ENCODE data around the gene TBKBP1.
A peak's percentile ranks its signal among the peaks of the same experiment; 100 is the strongest.

TBKBP1 gene, protein sequence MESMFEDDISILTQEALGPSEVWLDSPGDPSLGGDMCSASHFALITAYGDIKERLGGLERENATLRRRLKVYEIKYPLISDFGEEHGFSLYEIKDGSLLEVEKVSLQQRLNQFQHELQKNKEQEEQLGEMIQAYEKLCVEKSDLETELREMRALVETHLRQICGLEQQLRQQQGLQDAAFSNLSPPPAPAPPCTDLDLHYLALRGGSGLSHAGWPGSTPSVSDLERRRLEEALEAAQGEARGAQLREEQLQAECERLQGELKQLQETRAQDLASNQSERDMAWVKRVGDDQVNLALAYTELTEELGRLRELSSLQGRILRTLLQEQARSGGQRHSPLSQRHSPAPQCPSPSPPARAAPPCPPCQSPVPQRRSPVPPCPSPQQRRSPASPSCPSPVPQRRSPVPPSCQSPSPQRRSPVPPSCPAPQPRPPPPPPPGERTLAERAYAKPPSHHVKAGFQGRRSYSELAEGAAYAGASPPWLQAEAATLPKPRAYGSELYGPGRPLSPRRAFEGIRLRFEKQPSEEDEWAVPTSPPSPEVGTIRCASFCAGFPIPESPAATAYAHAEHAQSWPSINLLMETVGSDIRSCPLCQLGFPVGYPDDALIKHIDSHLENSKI

DNA sequence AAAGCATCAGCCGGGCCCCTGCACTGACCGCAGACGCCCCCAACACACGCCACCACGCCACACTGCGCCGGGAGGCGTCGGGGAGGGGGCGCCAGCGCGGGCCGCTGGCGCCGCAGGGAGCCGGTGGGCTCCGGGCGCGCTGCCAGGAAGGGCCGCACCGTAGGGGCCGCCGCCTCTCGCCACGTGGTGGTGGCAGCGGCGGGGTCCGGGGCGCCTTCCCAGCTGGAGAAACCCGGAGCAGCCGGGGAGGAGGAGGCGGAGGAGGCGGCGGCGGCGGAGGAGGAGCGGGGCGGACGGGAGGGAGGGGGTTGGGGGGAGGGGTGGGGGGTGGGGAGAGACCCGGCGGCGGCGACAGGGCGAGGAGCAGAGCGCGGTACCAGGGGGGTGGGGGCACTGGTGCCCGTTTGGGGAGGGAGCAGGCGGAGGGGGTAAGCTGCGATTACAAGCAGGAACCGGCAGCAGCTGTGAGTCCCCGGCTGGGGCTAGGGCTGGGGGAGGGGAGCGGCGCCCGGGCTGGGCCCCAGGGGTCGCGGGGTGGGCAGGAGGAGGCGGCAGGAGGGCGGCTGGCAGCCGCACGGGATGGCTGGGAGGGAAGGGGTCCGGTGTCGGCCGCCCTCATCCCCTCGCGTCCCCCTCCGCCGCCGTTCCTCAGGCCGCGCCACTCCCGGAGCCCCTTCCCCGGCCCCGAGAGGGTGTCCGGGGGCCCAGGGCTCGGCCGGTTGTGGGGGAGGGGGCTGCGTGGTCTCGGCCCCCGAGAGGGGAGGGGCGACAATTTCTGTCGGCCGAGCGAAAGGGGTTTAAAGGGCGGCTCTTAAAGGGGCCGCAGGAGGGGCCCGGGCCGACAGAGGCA, at the start of gene TBKBP1:
Gene TBKBP1 (plus strand): TSS at position 431 of the 850 bp plus-strand sequence. CDS start 1,952 bp downstream, outside the sequence.
- DNase-seq (ENCODE audit: low spot score), result peak; percentile 44

DNA sequence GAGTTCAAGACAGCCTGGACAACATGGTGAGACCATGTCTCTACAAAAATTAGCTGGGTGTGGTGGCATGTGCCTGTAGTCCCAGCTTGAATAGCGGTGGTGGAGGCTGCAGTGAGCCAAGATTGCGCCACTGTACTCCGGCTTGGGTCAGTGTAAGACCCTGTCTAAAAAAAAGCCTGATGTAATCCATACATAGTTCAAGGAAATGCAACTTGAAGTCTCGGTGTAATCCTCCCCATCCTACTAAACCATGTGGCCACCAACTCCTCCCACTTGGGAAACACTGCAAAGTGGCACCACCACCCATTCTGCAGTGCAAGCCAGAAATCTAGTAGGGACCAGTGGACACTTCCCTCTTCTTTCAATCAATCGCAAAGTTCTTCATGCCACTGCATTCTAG, 49.6 kb upstream of the TBKBP1 start:
- no peak for DNase-seq (ENCODE audit: low spot score)

DNA sequence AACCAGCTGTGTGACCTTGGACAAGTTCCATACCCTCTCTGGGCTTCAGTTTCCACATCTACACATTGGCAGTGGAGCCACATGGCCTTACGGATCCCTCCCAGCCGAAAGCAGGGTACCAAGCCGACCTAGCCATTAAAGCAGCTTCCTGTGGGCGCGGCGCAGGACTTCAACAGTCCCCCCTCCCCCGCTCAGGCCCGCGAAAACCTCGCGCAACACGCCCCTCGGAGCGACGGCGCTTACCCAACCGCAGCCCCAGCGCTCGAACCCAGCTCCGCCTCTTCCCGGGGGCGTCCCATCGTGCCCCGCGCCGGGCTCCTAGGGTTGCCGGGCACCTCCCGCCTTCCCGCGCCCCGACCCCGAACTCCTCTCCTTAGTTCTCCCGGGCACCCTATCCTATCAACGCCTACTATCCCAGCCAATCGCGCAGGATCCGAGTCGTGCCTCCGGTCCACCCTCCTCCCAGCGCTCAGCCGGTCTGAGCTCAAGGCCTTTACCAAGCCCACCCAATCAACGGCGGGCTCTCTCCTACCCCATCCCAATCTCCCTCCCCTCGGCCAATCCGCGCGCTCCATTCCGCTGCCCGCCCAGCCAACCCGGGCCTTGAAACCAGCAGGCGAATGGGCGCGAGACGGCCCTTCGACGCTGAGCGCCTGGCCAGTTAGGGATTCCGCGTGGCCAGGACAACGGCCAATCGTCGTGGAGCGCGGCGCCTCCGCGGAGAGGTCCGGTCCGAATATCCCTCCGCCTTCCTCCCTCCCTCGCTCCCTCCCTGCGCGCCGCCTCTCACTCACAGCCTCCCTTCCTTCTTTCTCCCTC, 44.6 kb upstream of the TBKBP1 start, which contains the start of gene KPNB1:
Gene KPNB1 (plus strand): TSS at position 767 of the 819 bp plus-strand sequence. CDS start 326 bp downstream, outside the sequence.
- peak; percentile 99 for DNase-seq (ENCODE audit: low spot score)

DNA sequence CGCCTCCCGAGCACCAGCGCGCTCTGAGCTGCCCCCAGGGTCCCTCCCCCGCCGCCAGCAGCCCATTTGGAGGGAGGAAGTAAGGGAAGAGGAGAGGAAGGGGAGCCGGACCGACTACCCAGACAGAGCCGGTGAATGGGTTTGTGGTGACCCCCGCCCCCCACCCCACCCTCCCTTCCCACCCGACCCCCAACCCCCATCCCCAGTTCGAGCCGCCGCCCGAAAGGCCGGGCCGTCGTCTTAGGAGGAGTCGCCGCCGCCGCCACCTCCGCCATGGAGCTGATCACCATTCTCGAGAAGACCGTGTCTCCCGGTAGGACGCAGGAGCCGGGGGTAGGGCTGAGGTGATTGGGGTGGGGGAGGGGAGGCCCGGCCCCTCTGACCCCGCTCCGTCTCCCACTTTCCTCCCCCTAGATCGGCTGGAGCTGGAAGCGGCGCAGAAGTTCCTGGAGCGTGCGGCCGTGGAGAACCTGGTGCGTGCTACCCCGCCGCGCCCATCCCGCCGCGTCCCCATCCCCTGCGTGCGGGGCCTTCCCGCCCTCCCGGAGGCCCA, 43.9 kb upstream of the TBKBP1 start:
- no peak for DNase-seq (ENCODE audit: low spot score)

DNA sequence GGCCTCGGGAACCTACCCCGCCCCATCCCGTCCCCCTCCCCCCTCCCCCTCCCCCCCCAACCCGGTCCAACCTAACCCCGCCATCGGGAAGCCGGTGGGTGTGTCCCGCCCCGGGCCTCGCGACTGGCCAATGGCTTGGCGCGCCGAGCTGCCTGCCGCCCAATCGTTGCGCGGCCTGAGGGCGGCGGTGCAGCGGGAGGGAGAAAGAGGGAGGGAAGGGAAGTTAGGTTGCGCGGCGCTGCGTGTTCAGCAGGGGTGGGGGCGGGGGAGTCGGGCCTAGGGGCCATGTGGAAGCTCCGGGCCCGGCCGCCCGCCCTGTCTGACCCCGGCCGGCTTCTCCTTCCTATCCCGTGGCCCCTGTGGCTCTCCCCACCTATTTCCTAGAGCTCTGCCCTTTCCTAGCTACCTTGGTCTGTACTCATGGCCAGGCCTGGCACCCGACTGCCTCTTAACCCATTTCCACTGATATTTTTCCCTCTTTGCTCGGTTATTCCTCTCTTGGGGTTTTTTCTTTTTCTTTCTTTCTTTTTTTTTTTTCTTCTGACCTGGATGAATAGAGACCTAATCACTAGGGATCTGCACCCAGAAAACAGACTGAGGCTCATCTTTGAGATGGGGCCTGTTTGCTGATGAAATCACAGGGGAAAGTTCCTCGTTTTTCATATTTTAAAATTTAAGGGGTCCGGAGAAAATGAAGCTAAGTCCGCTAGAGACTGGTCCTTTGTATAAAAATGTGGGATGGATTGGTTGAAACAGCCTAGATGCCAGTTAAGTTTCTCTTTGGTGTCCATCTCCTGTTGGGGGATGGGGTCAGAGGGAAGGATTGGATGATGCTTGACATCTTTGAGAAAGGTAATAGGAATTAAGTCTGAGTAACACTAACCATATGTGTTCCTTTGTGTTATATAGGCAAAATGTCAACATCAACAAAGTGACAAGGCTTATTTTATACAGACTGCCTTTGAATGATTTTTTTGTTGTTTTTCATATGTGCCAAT, 43.1 kb upstream of the TBKBP1 start:
- DNase-seq (ENCODE audit: low spot score), result peak; percentile 96

DNA sequence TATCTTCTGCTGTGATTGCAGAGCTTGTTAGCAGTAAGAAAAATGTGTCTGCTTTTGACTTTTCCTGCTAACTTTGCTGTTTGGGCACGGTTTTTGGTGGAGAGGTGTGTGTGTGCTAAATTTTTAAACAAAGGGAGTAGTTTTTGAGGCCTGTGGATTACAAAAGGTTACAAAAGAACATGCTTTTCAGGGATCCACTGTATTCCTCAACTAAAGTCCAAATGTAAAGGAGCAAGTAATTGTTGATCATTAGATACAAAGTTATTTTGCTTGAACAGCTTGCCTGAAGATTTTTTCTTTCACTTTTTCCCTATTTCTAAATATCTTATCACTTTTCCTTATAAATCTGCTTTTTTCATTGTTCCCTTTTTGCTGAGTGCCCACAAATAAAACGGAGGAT, 42.3 kb upstream of the TBKBP1 start:
- no peak for DNase-seq (ENCODE audit: low spot score)

DNA sequence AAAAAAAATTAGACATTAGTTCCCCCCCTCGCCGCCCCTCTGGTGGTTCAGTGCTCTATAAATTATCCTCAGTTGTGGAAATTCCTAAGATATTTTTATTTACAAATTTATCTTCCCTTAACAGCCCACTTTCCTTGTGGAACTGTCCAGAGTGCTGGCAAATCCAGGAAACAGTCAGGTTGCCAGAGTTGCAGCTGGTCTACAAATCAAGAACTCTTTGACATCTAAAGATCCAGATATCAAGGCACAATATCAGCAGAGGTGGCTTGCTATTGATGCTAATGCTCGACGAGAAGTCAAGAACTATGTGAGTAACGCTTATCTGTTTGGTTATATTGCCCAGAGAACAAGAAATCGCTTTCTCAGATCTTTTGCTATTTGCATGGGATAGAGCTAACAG, 41.4 kb upstream of the TBKBP1 start:
- no peak for DNase-seq (ENCODE audit: low spot score)

DNA sequence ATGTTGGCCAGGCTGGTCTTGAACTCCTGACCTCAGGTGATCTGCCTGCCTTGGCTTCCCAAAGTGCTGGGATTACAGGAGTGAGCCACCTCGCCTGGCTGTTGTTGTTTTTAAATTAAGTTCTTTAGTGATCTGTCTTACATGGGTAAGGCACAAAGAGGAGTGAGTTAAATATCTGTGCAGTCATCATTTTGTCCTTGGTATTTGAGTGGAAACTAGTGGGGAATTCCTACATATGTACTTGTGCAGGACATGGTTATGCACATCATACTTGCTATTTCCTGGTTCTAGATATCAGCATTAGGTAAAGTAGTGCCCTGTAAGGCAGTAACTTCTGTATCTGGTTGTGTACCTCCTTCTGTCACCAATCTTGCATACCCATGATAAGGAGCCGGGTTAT, 40.5 kb upstream of the TBKBP1 start:
- no peak for DNase-seq (ENCODE audit: low spot score)

DNA sequence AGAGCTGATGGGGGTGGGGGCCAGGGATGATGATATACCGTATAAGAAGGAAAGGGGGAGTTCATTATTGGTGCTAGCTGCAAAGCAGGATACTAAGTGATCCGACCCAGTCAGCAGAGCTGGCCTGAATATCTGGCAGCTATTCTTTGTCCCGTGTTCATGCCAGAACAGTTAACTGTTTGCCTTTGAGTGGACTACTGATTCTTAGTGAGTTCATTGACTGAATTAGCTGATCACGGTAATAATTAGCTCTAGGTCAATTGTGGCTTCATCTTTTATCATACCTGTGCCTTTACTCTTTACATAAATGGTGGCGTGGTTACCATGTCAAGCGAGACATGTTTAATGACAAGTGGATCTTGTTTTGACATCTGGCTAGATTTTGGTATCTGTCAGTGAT, 39.0 kb upstream of the TBKBP1 start:
- no peak for DNase-seq (ENCODE audit: low spot score)

DNA sequence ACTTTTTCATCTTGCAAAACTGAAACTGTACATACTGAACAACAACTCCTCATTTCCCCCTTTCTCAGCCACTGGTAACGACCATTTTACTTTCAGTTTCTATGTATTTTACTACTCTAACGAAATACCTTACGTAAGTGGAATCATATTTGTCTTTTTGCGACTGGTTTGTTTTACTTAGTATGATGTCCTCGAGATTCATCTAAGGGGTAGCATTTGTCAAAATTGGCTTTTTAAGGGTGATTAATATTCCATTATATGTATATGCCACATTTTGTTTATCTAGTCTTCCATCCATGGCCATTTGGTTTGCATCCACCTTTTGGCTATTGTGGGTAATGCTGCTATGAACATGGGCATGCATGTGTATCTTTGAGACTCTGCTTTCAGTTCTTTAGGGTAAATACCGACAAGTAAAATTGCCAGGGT, 33.9 kb upstream of the TBKBP1 start:
- DNase-seq (ENCODE audit: low spot score), result peak; percentile 47

DNA sequence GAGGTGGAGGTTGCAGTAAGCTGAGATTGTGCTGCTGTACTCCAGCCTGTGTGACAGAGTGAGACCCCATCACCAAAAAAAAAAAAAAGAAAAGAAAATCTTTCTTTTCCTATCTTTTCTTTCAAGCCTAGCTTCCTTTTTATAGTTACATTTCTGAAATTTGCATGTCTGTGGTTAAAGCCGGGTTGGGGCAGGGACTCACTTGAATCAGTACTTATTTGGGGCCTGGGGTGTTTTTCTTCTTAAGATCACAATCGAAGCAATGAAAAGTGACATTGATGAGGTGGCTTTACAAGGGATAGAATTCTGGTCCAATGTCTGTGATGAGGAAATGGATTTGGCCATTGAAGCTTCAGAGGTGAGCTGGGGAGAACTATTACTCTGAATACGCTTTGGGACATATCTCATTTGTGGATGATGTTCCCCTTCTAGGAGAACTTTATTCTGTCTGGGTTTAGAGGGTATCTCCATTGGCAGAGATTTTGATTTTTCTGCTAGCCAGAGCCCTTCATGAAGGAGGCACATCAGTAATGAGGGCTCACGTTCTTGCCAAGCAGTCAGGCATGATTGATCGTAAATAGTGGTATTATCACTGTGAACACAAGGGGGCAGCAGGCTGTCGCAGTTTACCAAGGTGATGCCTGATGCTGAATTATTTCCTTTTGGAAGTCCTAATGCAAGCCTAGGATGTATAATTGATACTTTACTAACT, 29.9 kb upstream of the TBKBP1 start:
- DNase-seq (ENCODE audit: low spot score), result peak; percentile 78

DNA sequence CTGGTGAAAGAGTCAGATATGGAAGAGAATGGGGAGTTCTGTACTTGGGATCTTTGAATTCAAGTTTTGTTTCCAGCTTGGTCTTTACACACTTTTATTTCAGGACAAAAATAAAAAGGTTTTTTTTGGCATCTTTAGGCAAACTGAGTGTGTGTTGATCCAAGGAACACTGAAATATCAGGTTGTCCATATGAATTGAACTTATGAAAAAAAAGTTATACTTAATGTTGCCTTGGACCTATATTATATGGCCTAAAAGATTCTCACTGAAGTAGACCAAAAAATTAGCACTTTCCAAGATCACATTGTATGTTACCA, 29.4 kb upstream of the TBKBP1 start:
- no peak for DNase-seq (ENCODE audit: low spot score)

DNA sequence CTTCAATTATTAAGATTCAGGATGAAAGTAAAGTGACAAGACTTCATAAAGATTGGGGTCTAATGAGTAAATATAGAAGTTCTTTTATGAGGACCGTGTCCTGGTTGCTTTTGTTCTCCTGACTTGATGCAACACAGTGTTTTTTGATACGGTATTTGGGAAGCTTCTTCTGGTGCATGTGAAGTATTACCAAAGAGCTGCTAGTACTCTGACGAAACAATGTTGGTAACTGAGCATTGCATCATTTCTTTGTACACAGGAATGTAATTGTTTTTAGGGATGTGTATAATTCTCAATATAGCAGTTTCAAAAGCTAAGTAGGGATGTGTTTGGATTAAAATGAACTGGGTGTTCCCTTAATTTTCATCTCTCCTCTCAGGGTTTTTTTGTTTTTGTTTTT, 28.3 kb upstream of the TBKBP1 start:
- no peak for DNase-seq (ENCODE audit: low spot score)

DNA sequence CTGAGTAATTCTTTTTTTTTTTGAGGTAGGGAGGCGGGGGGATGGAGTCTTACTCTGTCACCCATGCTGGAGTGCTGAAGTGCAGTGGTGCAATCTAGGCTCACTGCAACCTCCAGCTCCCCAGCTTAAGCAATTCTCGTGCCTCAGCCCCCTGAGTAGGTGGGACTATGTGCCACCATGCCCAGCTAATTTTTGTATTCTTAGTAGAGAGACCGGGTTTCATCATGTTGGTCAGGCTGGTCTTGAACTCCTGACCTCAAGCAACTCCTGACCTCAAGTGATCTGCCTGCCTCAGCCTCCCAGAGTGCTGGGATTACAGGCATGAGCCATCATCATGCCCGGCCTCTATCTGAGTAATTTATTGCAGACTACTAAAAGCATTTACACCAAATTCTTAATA, 24.9 kb upstream of the TBKBP1 start:
- DNase-seq (ENCODE audit: low spot score), result no peak

DNA sequence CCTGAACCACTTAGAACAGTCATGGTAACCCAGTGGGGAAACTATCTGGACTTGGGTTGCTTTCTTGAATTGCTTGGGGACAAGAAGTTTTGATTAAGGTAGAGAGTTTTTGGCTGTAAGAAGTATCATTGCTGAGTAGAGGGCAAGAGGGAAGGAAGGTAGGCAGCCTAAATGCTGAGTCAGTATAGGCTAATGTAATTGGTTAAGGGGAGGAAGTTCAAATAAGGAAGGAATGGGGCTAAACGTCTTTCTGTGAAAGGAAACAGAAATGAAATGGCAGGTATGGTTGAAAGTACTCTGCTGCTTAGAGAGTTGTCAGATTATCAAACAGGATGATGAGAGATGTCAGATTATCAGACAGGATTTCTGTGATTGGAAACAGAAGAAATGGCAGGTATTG, 23.9 kb upstream of the TBKBP1 start:
- DNase-seq (ENCODE audit: low spot score), result no peak

DNA sequence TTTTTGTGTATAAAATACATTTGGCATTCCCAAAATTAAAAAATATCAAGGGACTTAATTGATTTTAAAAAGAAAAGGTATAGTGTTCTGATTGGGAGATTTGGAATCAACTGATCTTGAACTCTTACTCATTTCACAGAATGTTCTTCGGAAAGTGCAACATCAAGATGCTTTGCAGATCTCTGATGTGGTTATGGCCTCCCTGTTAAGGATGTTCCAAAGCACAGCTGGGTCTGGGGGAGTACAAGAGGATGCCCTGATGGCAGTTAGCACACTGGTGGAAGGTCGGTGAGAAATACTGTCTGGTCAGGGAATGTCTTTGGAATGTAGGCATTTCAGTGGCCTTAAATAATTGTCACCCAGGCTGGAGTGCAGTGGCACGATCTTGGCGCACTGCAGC, 19.5 kb upstream of the TBKBP1 start:
- DNase-seq (ENCODE audit: low spot score), result no peak

DNA sequence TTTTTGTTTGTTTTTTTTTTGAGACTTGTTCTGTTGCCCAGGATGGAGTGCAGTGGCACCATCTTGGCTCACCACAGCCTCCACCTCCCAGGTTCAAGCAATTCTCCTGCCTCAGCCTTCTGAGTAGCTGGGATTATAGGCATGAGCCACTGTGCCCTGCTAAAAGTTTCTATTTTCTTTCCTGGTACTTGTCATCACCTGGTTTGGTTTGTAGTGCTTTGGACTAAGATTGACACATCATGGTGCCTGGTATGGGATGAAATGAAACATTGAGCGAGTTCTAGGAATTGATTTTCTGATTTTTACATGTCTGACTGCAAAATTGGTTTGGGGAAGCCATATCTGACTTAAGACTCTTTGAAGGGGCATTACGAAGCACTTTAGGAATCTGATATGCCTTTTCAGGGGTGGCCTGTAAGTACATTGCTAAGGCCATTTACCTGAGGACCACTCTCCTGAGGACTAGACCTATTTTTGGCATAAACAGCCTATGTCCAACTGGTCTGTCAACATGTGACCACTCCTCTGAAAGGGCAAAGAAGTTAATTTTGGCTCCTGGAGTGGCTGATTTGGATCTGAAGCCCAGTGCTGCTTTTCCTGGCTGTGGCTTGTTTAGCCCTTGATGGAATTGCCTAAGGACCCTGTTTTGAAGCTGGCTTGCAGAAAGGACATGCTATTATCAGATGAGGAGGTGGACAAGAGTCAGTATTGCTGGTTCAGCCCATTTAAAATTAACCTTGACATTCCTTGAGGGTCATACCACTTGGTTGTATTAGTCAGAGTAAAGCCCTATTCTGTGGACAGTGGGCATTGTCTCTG, 18.4 kb upstream of the TBKBP1 start:
- no peak for DNase-seq (ENCODE audit: low spot score)

DNA sequence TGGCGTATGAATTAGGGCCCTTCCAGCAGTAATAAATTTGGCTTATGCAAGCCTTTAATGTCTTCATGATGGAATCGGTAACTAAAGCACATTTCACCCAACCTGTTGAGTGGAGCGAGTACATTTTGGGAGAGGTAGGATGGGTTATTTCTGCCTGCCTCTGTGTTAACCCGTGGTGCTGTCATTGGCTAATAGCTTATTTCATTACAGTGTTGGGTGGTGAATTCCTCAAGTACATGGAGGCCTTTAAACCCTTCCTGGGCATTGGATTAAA, 17.8 kb upstream of the TBKBP1 start:
- no peak for DNase-seq (ENCODE audit: low spot score)
